Tibial artery (tissue), 4 donors: Measurements from ENCODE around the gene TRIM50.
"Not testable (repeated sequence)": the region's sequence is repeated elsewhere in the genome, so short reads cannot be mapped to it uniquely, and the experiment has no call there.

ENCODE experiments used
- DNase-seq, 2 donors: peaks; one replicate each; pipeline ENCODE4 v3.0.0-alpha.2; 2019
- H3K27ac ChIP-seq, 2 donors: fragments of 200-600 bp; sonication (generic) in 1 of 2; 1 replicate in 1 of 2; 2 replicates in 1 of 2; pipeline ENCODE4 v1.5.1; 2018 to 2019; ENCODE audit warnings: mild to moderate bottlenecking in 1 of 2
- H3K27me3 ChIP-seq, 2 donors: fragments of 200-600 bp; sonication (generic) in 1 of 2; one replicate each; pipeline versions ENCODE4 v1.5.1 to v1.6.0; 2016 to 2019
- H3K36me3 ChIP-seq, 3 donors: fragments of 200-600 bp; sonication (generic) in 2 of 3; one replicate each; pipeline ENCODE4 v1.5.1; 2016 to 2019; ENCODE audit warnings: mild to moderate bottlenecking in 2 of 3
- H3K4me1 ChIP-seq, 4 donors: fragments of 200-600 bp; sonication (generic) in 2 of 4; 1 replicate in 3 of 4; 2 replicates in 1 of 4; pipeline ENCODE4 v1.5.1; 2016 to 2019
- H3K4me3 ChIP-seq, 2 donors: fragments of 200-600 bp; sonication (generic) in 1 of 2; 1 replicate in 1 of 2; 2 replicates in 1 of 2; pipeline ENCODE4 v1.5.1; 2018 to 2019; ENCODE audit warnings: mild to moderate bottlenecking in 2 of 2
- H3K9me3 ChIP-seq, 3 donors: fragments of 200-600 bp; sonication (generic) in 1 of 3; one replicate each; pipeline ENCODE4 v1.5.1; 2016 to 2019
- CTCF ChIP-seq, 2 experiments: fragments of 200-600 bp in 1 of 2; fragments of 450-650 bp in 1 of 2; IDR thresholded peaks; one replicate each; pipeline ENCODE4 v1.5.1; 2017 to 2019; ENCODE audit warnings: antibody characterized with exemption in 2 of 2, mild to moderate bottlenecking in 1 of 2, moderate library complexity in 1 of 2
- intact Hi-C: fragments of 100-400 bp; cut with DNase I; formaldehyde crosslinking; loops from one replicate; pipeline ENCODE4 v1.15.0; 2023; ENCODE audit warnings: low total_unique reads

The TRIM50 gene

GRCh38 chr7:73316521-73316920 is 11.4 kb downstream of the TRIM50 start:
- no peak for TF ChIP-seq CTCF (IDR thresholded peaks at IDR 0.05)
- H3K27ac ChIP-seq, result no peak overlapping the region
- no peaks in the 10 kb centered on the region for H3K36me3 ChIP-seq
- no peak for DNase-seq
- no peak overlapping the region for H3K4me3 ChIP-seq
- intact Hi-C loops, result no loop called here
- peaks cover 0 to 7% of the 10 kb centered on the region in 2 donors for H3K27me3 ChIP-seq
- no peaks in the 10 kb centered on the region for H3K9me3 ChIP-seq
- no peaks in the 10 kb centered on the region for H3K4me1 ChIP-seq

GRCh38 chr7:73314271-73314670 is 13.6 kb downstream of the TRIM50 start:
- no peaks in the 10 kb centered on the region for H3K36me3 ChIP-seq
- H3K27me3 ChIP-seq, result no peaks in the 10 kb centered on the region
- intact Hi-C loops, result no loop called here
- no peak for TF ChIP-seq CTCF (IDR thresholded peaks at IDR 0.05)
- H3K27ac ChIP-seq, result no peak overlapping the region
- no peak overlapping the region for H3K4me3 ChIP-seq
- H3K4me1 ChIP-seq, result peaks cover 0 to 2% (median under 1%) of the 10 kb centered on the region in 4 donors
- no peaks in the 10 kb centered on the region for H3K9me3 ChIP-seq
- no peak for DNase-seq

GRCh38 chr7:73313521-73313906 is 14.4 kb downstream of the TRIM50 start:
- H3K4me1 ChIP-seq, result peaks cover 0 to 6% (median 3%) of the 10 kb centered on the region in 4 donors
- intact Hi-C loops, result no loop called here

GRCh38 chr7:73312831-73313520 is 14.9 kb downstream of the TRIM50 start:
- TF ChIP-seq CTCF (IDR thresholded peaks at IDR 0.05), result no peak
- H3K4me3 ChIP-seq, result no peak overlapping the region
- no peaks in the 10 kb centered on the region for H3K27me3 ChIP-seq
- no peak for DNase-seq
- peaks cover 0 to 10% (median 5%) of the 10 kb centered on the region in 4 donors for H3K4me1 ChIP-seq
- no peak overlapping the region for H3K27ac ChIP-seq
- intact Hi-C loops, result no loop called here
- H3K36me3 ChIP-seq, result no peaks in the 10 kb centered on the region
- no peaks in the 10 kb centered on the region for H3K9me3 ChIP-seq

More at GRCh38 chr7:73313521-73313906, 14.4 kb downstream of the TRIM50 start:
- H3K27ac ChIP-seq, result no peak overlapping the region
- no peak for DNase-seq
- no peak for TF ChIP-seq CTCF (IDR thresholded peaks at IDR 0.05)
- no peak overlapping the region for H3K4me3 ChIP-seq
- no peaks in the 10 kb centered on the region for H3K36me3 ChIP-seq
- H3K9me3 ChIP-seq, result no peaks in the 10 kb centered on the region
- no peaks in the 10 kb centered on the region for H3K27me3 ChIP-seq

- H3K4me3 ChIP-seq, intact Hi-C loops, H3K27me3 ChIP-seq, H3K9me3 ChIP-seq, H3K27ac ChIP-seq: not testable (repeated sequence)
- peaks cover 0 to 17% (median 9%) of the 10 kb centered on the region in 4 donors for H3K4me1 ChIP-seq
- H3K36me3 ChIP-seq, result peaks cover 0 to 11% (median 0%) of the 10 kb centered on the region in 3 donors
- DNase-seq, result peak in 1 of 2 donors; percentile 17
These were observed 16.5 kb downstream of the TRIM50 start for GRCh38 chr7:73311421-73311820.

GRCh38 chr7:73308665-73309214 is 19.1 kb downstream of the TRIM50 start, which contains the start of gene NSUN5:
TSS of gene NSUN5 (minus strand) at chr7:73308826. CDS start at chr7:73308790, 36 bp downstream.
- Histone ChIP-seq H3K4me3 (peak within 1 kb of the TSS; percentile 67 to 76), H3K27me3 (no peaks in the 10 kb centered on the region), H3K27ac (peak within 1 kb of the TSS; percentile 53 to 76), H3K4me1 (peaks cover 0 to 17% (median 9%) of the 10 kb centered on the region in 4 donors), H3K36me3 (peaks cover 13 to 37% (median 14%) of the 10 kb centered on the region in 3 donors), H3K9me3 (no peaks in the 10 kb centered on the region)
- peak; percentile 82 to 90 for DNase-seq
- TF ChIP-seq CTCF (IDR thresholded peaks at IDR 0.05), result no peak
- intact Hi-C loops, result no loop called here
